GM23338 (cell line): Measurements from ENCODE around the gene THSD4. TPM values are rescaled to one million over a fixed set of nuclear protein-coding genes. Genes with fewer than 3 reads are reported as not detected.

Experiments used
- ATAC-seq: fragments of 200-7000 bp; cut with Tn5 transposase; 3 replicates; pipeline ENCODE4 v1.9.1; 2020
- DNase-seq: peaks from one replicate; pipeline ENCODE4 v3.0.0-alpha.2; 2015; ENCODE audit warnings: low spot score
- H2AFZ ChIP-seq: fragments of 200-600 bp; sonication (generic); 2 replicates; pipeline ENCODE4 v1.8.0; 2016; ENCODE audit warnings: antibody characterized with exemption, mild to moderate bottlenecking, moderate library complexity
- H3F3A ChIP-seq: fragments of 200-600 bp; sonication (generic); replicated peaks from 2 replicates; pipeline ENCODE4 v1.8.0; 2017; ENCODE audit warnings: antibody characterized with exemption, mixed run types, low read depth
- H3K27ac ChIP-seq: fragments of 200-600 bp; sonication (generic); 2 replicates; pipeline ENCODE4 v1.6.1; 2016; ENCODE audit warnings: low read depth
- H3K27me3 ChIP-seq: fragments of 200-600 bp; sonication (generic); 2 replicates; pipeline ENCODE4 v1.8.0; 2016; ENCODE audit warnings: mild to moderate bottlenecking, mixed run types, moderate library complexity; ENCODE audit not compliant: insufficient read depth
- H3K36me3 ChIP-seq: fragments of 200-600 bp; sonication (generic); 2 replicates; pipeline ENCODE4 v1.8.0; 2016; ENCODE audit warnings: mild to moderate bottlenecking; ENCODE audit not compliant: insufficient read depth
- H3K4me1 ChIP-seq: fragments of 200-600 bp; sonication (generic); 2 replicates; pipeline ENCODE4 v1.8.0; 2016; ENCODE audit warnings: mild to moderate bottlenecking, moderate library complexity; ENCODE audit not compliant: insufficient read depth
- H3K4me2 ChIP-seq: fragments of 200-600 bp; sonication (generic); 2 replicates; pipeline ENCODE4 v1.7.1; 2017; ENCODE audit warnings: mixed run types
- H3K4me3 ChIP-seq: fragments of 200-600 bp; sonication (generic); 2 replicates; pipeline ENCODE4 v1.6.1; 2016; ENCODE audit warnings: mixed run types
- H3K79me2 ChIP-seq: fragments of 200-600 bp; sonication (generic); replicated peaks from 2 replicates; pipeline ENCODE4 v1.8.0; 2017; ENCODE audit warnings: mild to moderate bottlenecking; ENCODE audit not compliant: insufficient read depth
- H3K9me2 ChIP-seq: fragments of 200-600 bp; sonication (generic); 2 replicates; pipeline ENCODE4 v1.8.0; 2017; ENCODE audit not compliant: insufficient read depth
- H4K20me1 ChIP-seq: fragments of 200-600 bp; sonication (generic); replicated peaks from 2 replicates; pipeline ENCODE4 v1.8.0; 2017; ENCODE audit warnings: mild to moderate bottlenecking; ENCODE audit not compliant: insufficient read depth
- H3K27ac Mint-ChIP-seq: 2 replicates; pipeline ENCODE4 v1.8.0; 2020; ENCODE audit warnings: inconsistent platforms, mild to moderate bottlenecking, moderate library complexity, mixed read lengths
- H3K27me3 Mint-ChIP-seq: 3 replicates; pipeline ENCODE4 v1.8.0; 2022; ENCODE audit warnings: low read depth, mild to moderate bottlenecking, moderate library complexity, mixed read lengths, inconsistent platforms; ENCODE audit not compliant: insufficient read depth, poor library complexity
- H3K36me3 Mint-ChIP-seq: 3 replicates; pipeline ENCODE4 v1.8.0; 2021; ENCODE audit warnings: low read depth, mild to moderate bottlenecking, inconsistent platforms, moderate library complexity, mixed read lengths
- H3K4me1 Mint-ChIP-seq: 3 replicates; pipeline ENCODE4 v1.8.0; 2020; ENCODE audit warnings: mild to moderate bottlenecking, inconsistent platforms, mixed read lengths
- H3K4me3 Mint-ChIP-seq: 3 replicates; pipeline ENCODE4 v1.8.0; 2021; ENCODE audit warnings: moderate library complexity, mild to moderate bottlenecking, inconsistent platforms, mixed read lengths
- H3K9me3 Mint-ChIP-seq: 3 replicates; pipeline ENCODE4 v1.8.0; 2020; ENCODE audit warnings: moderate library complexity, mild to moderate bottlenecking, inconsistent platforms, mixed read lengths
- EZH2 ChIP-seq: fragments of 200-600 bp; sonication (generic); IDR thresholded peaks from one replicate; pipeline ENCODE4 v1.8.0; 2017; ENCODE audit warnings: antibody characterized with exemption, mild to moderate bottlenecking, low read depth; ENCODE audit not compliant: unreplicated experiment
- EZH2phosphoT487 ChIP-seq: fragments of 200-600 bp; sonication (generic); IDR thresholded peaks from one replicate; pipeline ENCODE4 v1.8.1; 2018; ENCODE audit warnings: antibody characterized with exemption; ENCODE audit not compliant: unreplicated experiment
- NANOG ChIP-seq: IDR thresholded peaks from 2 replicates; pipeline ENCODE4 v1.6.1; 2016; ENCODE audit warnings: antibody characterized with exemption, borderline replicate concordance
- POLR2AphosphoS5 ChIP-seq: IDR thresholded peaks from 2 replicates; pipeline ENCODE4 v1.6.1; 2016; ENCODE audit warnings: antibody characterized with exemption, low read depth
- STAT1 ChIP-seq: IDR thresholded peaks from one replicate; pipeline ENCODE4 v1.6.1; 2016; ENCODE audit warnings: antibody characterized with exemption; ENCODE audit not compliant: unreplicated experiment
- ZNF331 ChIP-seq: fragments of 250-450 bp; sonication (Bioruptor Pico); IDR thresholded peaks from 2 replicates; pipeline ENCODE4 v1.5.0; 2020; ENCODE audit warnings: low read depth, mild to moderate bottlenecking, moderate library complexity
- polyA plus RNA-seq: library from polyadenylated mRNA; unstranded; fragments of >200 nt; fragmentation: Nextera tagmentation; extraction: Ambion mirVana; gene quantifications from 2 replicates; pipeline ENCODE4 v1.2.1, GENCODE V29; 2016
- total RNA-seq: library from RNA; depleted of rRNA; stranded (reverse); fragments of >200 nt; shearing (Covaris generic); gene quantifications from 2 replicates; pipeline ENCODE4 v1.2.3, GENCODE V29; 2014
- TF ChIP-seq, protein P1 (sequence below): fragments of 250-450 bp; sonication (Bioruptor Pico); IDR thresholded peaks from 2 replicates; pipeline ENCODE4 v1.5.0; 2020; ENCODE audit warnings: mild to moderate bottlenecking, moderate library complexity
- TF ChIP-seq, protein P2 (sequence below): IDR thresholded peaks from 2 replicates; pipeline ENCODE4 v1.6.1; 2016; ENCODE audit warnings: antibody characterized with exemption

The THSD4 gene
- total and polyA plus RNA-seq, 2 experiments from 2014 or later = 2.0 to 7.4 TPM

GRCh38 chr15:71197620-71198019 lies 82.3 kb downstream of the THSD4 start (continued):
- TF ChIP-seq ZNF331 (CRISPR knock-in tag) (no peak), EZH2 (no peak), STAT1 (no peak), POLR2AphosphoS5 (no peak)
- TF ChIP-seq, protein P1, sequence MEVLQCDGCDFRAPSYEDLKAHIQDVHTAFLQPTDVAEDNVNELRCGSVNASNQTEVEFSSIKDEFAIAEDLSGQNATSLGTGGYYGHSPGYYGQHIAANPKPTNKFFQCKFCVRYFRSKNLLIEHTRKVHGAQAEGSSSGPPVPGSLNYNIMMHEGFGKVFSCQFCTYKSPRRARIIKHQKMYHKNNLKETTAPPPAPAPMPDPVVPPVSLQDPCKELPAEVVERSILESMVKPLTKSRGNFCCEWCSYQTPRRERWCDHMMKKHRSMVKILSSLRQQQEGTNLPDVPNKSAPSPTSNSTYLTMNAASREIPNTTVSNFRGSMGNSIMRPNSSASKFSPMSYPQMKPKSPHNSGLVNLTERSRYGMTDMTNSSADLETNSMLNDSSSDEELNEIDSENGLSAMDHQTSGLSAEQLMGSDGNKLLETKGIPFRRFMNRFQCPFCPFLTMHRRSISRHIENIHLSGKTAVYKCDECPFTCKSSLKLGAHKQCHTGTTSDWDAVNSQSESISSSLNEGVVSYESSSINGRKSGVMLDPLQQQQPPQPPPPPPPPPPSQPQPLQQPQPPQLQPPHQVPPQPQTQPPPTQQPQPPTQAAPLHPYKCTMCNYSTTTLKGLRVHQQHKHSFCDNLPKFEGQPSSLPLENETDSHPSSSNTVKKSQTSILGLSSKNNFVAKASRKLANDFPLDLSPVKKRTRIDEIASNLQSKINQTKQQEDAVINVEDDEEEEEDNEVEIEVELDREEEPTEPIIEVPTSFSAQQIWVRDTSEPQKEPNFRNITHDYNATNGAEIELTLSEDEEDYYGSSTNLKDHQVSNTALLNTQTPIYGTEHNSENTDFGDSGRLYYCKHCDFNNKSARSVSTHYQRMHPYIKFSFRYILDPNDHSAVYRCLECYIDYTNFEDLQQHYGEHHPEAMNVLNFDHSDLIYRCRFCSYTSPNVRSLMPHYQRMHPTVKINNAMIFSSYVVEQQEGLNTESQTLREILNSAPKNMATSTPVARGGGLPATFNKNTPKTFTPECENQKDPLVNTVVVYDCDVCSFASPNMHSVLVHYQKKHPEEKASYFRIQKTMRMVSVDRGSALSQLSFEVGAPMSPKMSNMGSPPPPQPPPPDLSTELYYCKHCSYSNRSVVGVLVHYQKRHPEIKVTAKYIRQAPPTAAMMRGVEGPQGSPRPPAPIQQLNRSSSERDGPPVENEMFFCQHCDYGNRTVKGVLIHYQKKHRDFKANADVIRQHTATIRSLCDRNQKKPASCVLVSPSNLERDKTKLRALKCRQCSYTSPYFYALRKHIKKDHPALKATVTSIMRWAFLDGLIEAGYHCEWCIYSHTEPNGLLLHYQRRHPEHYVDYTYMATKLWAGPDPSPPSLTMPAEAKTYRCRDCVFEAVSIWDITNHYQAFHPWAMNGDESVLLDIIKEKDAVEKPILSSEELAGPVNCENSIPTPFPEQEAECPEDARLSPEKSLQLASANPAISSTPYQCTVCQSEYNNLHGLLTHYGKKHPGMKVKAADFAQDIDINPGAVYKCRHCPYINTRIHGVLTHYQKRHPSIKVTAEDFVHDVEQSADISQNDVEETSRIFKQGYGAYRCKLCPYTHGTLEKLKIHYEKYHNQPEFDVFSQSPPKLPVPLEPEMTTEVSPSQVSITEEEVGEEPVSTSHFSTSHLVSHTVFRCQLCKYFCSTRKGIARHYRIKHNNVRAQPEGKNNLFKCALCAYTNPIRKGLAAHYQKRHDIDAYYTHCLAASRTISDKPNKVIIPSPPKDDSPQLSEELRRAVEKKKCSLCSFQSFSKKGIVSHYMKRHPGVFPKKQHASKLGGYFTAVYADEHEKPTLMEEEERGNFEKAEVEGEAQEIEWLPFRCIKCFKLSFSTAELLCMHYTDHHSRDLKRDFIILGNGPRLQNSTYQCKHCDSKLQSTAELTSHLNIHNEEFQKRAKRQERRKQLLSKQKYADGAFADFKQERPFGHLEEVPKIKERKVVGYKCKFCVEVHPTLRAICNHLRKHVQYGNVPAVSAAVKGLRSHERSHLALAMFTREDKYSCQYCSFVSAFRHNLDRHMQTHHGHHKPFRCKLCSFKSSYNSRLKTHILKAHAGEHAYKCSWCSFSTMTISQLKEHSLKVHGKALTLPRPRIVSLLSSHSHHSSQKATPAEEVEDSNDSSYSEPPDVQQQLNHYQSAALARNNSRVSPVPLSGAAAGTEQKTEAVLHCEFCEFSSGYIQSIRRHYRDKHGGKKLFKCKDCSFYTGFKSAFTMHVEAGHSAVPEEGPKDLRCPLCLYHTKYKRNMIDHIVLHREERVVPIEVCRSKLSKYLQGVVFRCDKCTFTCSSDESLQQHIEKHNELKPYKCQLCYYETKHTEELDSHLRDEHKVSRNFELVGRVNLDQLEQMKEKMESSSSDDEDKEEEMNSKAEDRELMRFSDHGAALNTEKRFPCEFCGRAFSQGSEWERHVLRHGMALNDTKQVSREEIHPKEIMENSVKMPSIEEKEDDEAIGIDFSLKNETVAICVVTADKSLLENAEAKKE (CRISPR knock-in tag) = no peak

GRCh38 chr15:71198846-71199245 lies 83.6 kb downstream of the THSD4 start:
- Histone ChIP-seq H2AFZ (no peak overlapping the region), H3K4me1 (peaks cover 16% of the 10 kb centered on the region), H3K36me3 (no peaks in the 10 kb centered on the region), H3K4me3 (no peak overlapping the region), H3K4me2 (no peak overlapping the region), H4K20me1 (no peaks in the 10 kb centered on the region), H3K27ac (no peak overlapping the region), H3K27me3 (no peaks in the 10 kb centered on the region), H3K9me2 (peaks cover 12% of the 10 kb centered on the region; the same call in 1 of the 2 replicates), H3K79me2 (no peaks in the 10 kb centered on the region), H3F3A (no peaks in the 10 kb centered on the region)
- ATAC-seq (no peak), DNase-seq (no peak)
- H3K4me1 Mint-ChIP-seq = peaks cover 23% of the 10 kb centered on the region
- no peak overlapping the region for H3K27ac Mint-ChIP-seq
- H3K27me3 Mint-ChIP-seq = peaks cover 5% of the 10 kb centered on the region
- no peaks in the 10 kb centered on the region for H3K9me3 Mint-ChIP-seq
- no peaks in the 10 kb centered on the region; the same call in 2 of the 3 replicates for H3K36me3 Mint-ChIP-seq
- no peak overlapping the region for H3K4me3 Mint-ChIP-seq
- TF ChIP-seq NANOG (no peak), STAT1 (no peak), EZH2 (no peak), EZH2phosphoT487 (no peak), POLR2AphosphoS5 (no peak), ZNF331 (CRISPR knock-in tag) (no peak)
- TF ChIP-seq, protein P2, sequence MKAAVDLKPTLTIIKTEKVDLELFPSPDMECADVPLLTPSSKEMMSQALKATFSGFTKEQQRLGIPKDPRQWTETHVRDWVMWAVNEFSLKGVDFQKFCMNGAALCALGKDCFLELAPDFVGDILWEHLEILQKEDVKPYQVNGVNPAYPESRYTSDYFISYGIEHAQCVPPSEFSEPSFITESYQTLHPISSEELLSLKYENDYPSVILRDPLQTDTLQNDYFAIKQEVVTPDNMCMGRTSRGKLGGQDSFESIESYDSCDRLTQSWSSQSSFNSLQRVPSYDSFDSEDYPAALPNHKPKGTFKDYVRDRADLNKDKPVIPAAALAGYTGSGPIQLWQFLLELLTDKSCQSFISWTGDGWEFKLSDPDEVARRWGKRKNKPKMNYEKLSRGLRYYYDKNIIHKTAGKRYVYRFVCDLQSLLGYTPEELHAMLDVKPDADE = no peak
- TF ChIP-seq, protein P1 (CRISPR knock-in tag) = no peak
